Kidney glomerular epithelial cell (primary cell): ENCODE results near the gene SERPINB1.
"Not testable (repeated sequence)": the region's sequence is repeated elsewhere in the genome, so short reads cannot be mapped to it uniquely, and the experiment has no call there.

ENCODE experiments used
- DNase-seq: peaks from one replicate; lab custom pipeline; 2025; lab: John Stamatoyannopoulos, UW

The SERPINB1 gene

GRCh38 chr6:2841264-2842138 is at the start of gene SERPINB1:
TSS of gene SERPINB1 (minus strand) at chr6:2841863. CDS start at chr6:2840586, 1,277 bp downstream.
- DNase-seq = peak; percentile 70

GRCh38 chr6:2890976-2891767 is 49.5 kb upstream of the SERPINB1 start:
- DNase-seq = no peak

- no peak for DNase-seq
Measured at GRCh38 chr6:2885967-2886735, 44.5 kb upstream of the SERPINB1 start.

GRCh38 chr6:2884804-2885203 is 43.1 kb upstream of the SERPINB1 start:
- DNase-seq = no peak

GRCh38 chr6:2883673-2884072 is 42.0 kb upstream of the SERPINB1 start:
- no peak for DNase-seq

GRCh38 chr6:2881423-2881822 is 39.8 kb upstream of the SERPINB1 start:
- no peak for DNase-seq

- not testable (repeated sequence) for DNase-seq
Measured at GRCh38 chr6:2880156-2880555, 38.5 kb upstream of the SERPINB1 start.

GRCh38 chr6:2877960-2878359 is 36.3 kb upstream of the SERPINB1 start:
- no peak for DNase-seq

GRCh38 chr6:2877057-2877882 is 35.6 kb upstream of the SERPINB1 start:
- DNase-seq = peak; percentile 24

- peak; percentile 85 for DNase-seq
Measured at GRCh38 chr6:2876210-2877056, 34.8 kb upstream of the SERPINB1 start.

GRCh38 chr6:2875359-2876191 is 33.9 kb upstream of the SERPINB1 start:
- no peak for DNase-seq

GRCh38 chr6:2873643-2874042 is 32.0 kb upstream of the SERPINB1 start:
- no peak for DNase-seq

- no peak for DNase-seq
Measured at GRCh38 chr6:2872423-2873358, 31.0 kb upstream of the SERPINB1 start.

GRCh38 chr6:2871953-2872352 is 30.3 kb upstream of the SERPINB1 start:
- no peak for DNase-seq

GRCh38 chr6:2871102-2871501 is 29.4 kb upstream of the SERPINB1 start:
- no peak for DNase-seq

GRCh38 chr6:2870046-2870636 is 28.5 kb upstream of the SERPINB1 start:
- DNase-seq = no peak

GRCh38 chr6:2868637-2869036 is 27.0 kb upstream of the SERPINB1 start:
- DNase-seq = no peak
